Measurements from ENCODE around the gene HMGB1.
A peak's percentile ranks its signal among the peaks of the same experiment; 100 is the strongest.

Gene HMGB1

GRCh38 chr13:30465593-30466357 lies at the start of gene HMGB1:
TSS of gene HMGB1 (minus strand) at chr13:30465936. CDS start at chr13:30463680, 2,256 bp downstream.
- no peaks in the 10 kb centered on the region for H3K27me3 Mint-ChIP-seq
- no peaks in the 10 kb centered on the region for H3K9me3 Mint-ChIP-seq
- H3K36me3 Mint-ChIP-seq (ENCODE audit: low read depth), result peaks cover 34% of the 10 kb centered on the region
- H3K27ac Mint-ChIP-seq, result peak within 1 kb of the TSS; percentile 96
- peaks cover 27% of the 10 kb centered on the region for H3K4me1 Mint-ChIP-seq (ENCODE audit: low read depth)
- peak within 1 kb of the TSS; percentile 93 for H3K4me3 Mint-ChIP-seq
- intact Hi-C loops (cut with micrococcal nuclease), result loop anchor here (5.0 kb wide), 2 partner anchors 107 to 108 kb away; no protein-coding TSS in a partner anchor

- Mint-ChIP-seq H3K4me3 (no peak overlapping the region), H3K36me3 (ENCODE audit: low read depth) (no peaks in the 10 kb centered on the region), H3K4me1 (ENCODE audit: low read depth) (peaks cover 7% of the 10 kb centered on the region), H3K9me3 (no peaks in the 10 kb centered on the region), H3K27me3 (no peaks in the 10 kb centered on the region), H3K27ac (no peak overlapping the region)
- intact Hi-C loops (cut with micrococcal nuclease), result no loop called here
Observed at GRCh38 chr13:30510811-30511371, 45.2 kb upstream of the HMGB1 start.

- intact Hi-C loops (cut with micrococcal nuclease), result no loop called here
- Mint-ChIP-seq H3K4me1 (ENCODE audit: low read depth) (peaks cover 7% of the 10 kb centered on the region), H3K36me3 (ENCODE audit: low read depth) (no peaks in the 10 kb centered on the region), H3K27me3 (no peaks in the 10 kb centered on the region), H3K9me3 (no peaks in the 10 kb centered on the region), H3K4me3 (no peak overlapping the region), H3K27ac (no peak overlapping the region)
Observed at GRCh38 chr13:30510091-30510490, 44.4 kb upstream of the HMGB1 start.

- H3K27ac Mint-ChIP-seq, result no peak overlapping the region
- H3K4me1 Mint-ChIP-seq (ENCODE audit: low read depth), result peaks cover 10% of the 10 kb centered on the region
- H3K4me3 Mint-ChIP-seq, result no peak overlapping the region
- intact Hi-C loops (cut with micrococcal nuclease), result no loop called here
- H3K27me3 Mint-ChIP-seq, result no peaks in the 10 kb centered on the region
- H3K9me3 Mint-ChIP-seq, result no peaks in the 10 kb centered on the region
- no peaks in the 10 kb centered on the region for H3K36me3 Mint-ChIP-seq (ENCODE audit: low read depth)
Observed at GRCh38 chr13:30509254-30510050, 43.7 kb upstream of the HMGB1 start.

GRCh38 chr13:30504081-30504480 lies 38.3 kb upstream of the HMGB1 start:
- no peaks in the 10 kb centered on the region for H3K27me3 Mint-ChIP-seq
- no peak overlapping the region for H3K4me3 Mint-ChIP-seq
- peaks cover 17% of the 10 kb centered on the region for H3K4me1 Mint-ChIP-seq (ENCODE audit: low read depth)
- no peaks in the 10 kb centered on the region for H3K9me3 Mint-ChIP-seq
- intact Hi-C loops (cut with micrococcal nuclease), result no loop called here
- no peak overlapping the region for H3K27ac Mint-ChIP-seq
- no peaks in the 10 kb centered on the region for H3K36me3 Mint-ChIP-seq (ENCODE audit: low read depth)

GRCh38 chr13:30502237-30502636 lies 36.5 kb upstream of the HMGB1 start:
- peaks cover 18% of the 10 kb centered on the region for H3K4me1 Mint-ChIP-seq (ENCODE audit: low read depth)
- no peaks in the 10 kb centered on the region for H3K36me3 Mint-ChIP-seq (ENCODE audit: low read depth)
- no peaks in the 10 kb centered on the region for H3K9me3 Mint-ChIP-seq
- H3K27me3 Mint-ChIP-seq, result no peaks in the 10 kb centered on the region
- intact Hi-C loops (cut with micrococcal nuclease), result no loop called here
- H3K27ac Mint-ChIP-seq, result no peak overlapping the region
- H3K4me3 Mint-ChIP-seq, result no peak overlapping the region

- Mint-ChIP-seq H3K36me3 (ENCODE audit: low read depth) (no peaks in the 10 kb centered on the region), H3K9me3 (no peaks in the 10 kb centered on the region), H3K27ac (no peak overlapping the region), H3K27me3 (no peaks in the 10 kb centered on the region), H3K4me1 (ENCODE audit: low read depth) (peaks cover 14% of the 10 kb centered on the region), H3K4me3 (no peak overlapping the region)
- intact Hi-C loops (cut with micrococcal nuclease), result no loop called here
Observed at GRCh38 chr13:30499338-30499737, 33.6 kb upstream of the HMGB1 start.

- no peaks in the 10 kb centered on the region for H3K36me3 Mint-ChIP-seq (ENCODE audit: low read depth)
- no peaks in the 10 kb centered on the region for H3K9me3 Mint-ChIP-seq
- no peak overlapping the region for H3K4me3 Mint-ChIP-seq
- H3K4me1 Mint-ChIP-seq (ENCODE audit: low read depth), result peaks cover 7% of the 10 kb centered on the region
- intact Hi-C loops (cut with micrococcal nuclease), result no loop called here
- H3K27me3 Mint-ChIP-seq, result no peaks in the 10 kb centered on the region
- H3K27ac Mint-ChIP-seq, result no peak overlapping the region
Observed at GRCh38 chr13:30496147-30496546, 30.4 kb upstream of the HMGB1 start.

GRCh38 chr13:30495746-30496145 lies 30.0 kb upstream of the HMGB1 start:
- Mint-ChIP-seq H3K4me1 (ENCODE audit: low read depth) (peaks cover 7% of the 10 kb centered on the region), H3K4me3 (no peak overlapping the region), H3K9me3 (no peaks in the 10 kb centered on the region), H3K27me3 (no peaks in the 10 kb centered on the region), H3K27ac (no peak overlapping the region), H3K36me3 (ENCODE audit: low read depth) (no peaks in the 10 kb centered on the region)
- intact Hi-C loops (cut with micrococcal nuclease), result no loop called here

- intact Hi-C loops (cut with micrococcal nuclease), result no loop called here
- H3K9me3 Mint-ChIP-seq, result no peaks in the 10 kb centered on the region
- no peaks in the 10 kb centered on the region for H3K27me3 Mint-ChIP-seq
- no peaks in the 10 kb centered on the region for H3K4me1 Mint-ChIP-seq (ENCODE audit: low read depth)
- no peak overlapping the region for H3K4me3 Mint-ChIP-seq
- H3K27ac Mint-ChIP-seq, result no peak overlapping the region
- H3K36me3 Mint-ChIP-seq (ENCODE audit: low read depth), result no peaks in the 10 kb centered on the region
Observed at GRCh38 chr13:30493658-30494381, 28.1 kb upstream of the HMGB1 start.

GRCh38 chr13:30487075-30487470 lies 21.3 kb upstream of the HMGB1 start:
- Mint-ChIP-seq H3K4me3 (no peak overlapping the region), H3K27ac (no peak overlapping the region), H3K27me3 (peaks cover 7% of the 10 kb centered on the region), H3K9me3 (no peaks in the 10 kb centered on the region), H3K36me3 (ENCODE audit: low read depth) (no peaks in the 10 kb centered on the region), H3K4me1 (ENCODE audit: low read depth) (no peaks in the 10 kb centered on the region)
- intact Hi-C loops (cut with micrococcal nuclease), result no loop called here

GRCh38 chr13:30486230-30487074 lies 20.7 kb upstream of the HMGB1 start:
- H3K4me3 Mint-ChIP-seq, result no peak overlapping the region
- H3K4me1 Mint-ChIP-seq (ENCODE audit: low read depth), result no peaks in the 10 kb centered on the region

GRCh38 chr13:30481241-30481760 lies 15.6 kb upstream of the HMGB1 start:
- Mint-ChIP-seq H3K36me3 (ENCODE audit: low read depth) (no peaks in the 10 kb centered on the region), H3K9me3 (no peaks in the 10 kb centered on the region), H3K27ac (no peak overlapping the region), H3K4me3 (no peak overlapping the region), H3K4me1 (ENCODE audit: low read depth) (peaks cover 10% of the 10 kb centered on the region), H3K27me3 (peaks cover 3% of the 10 kb centered on the region)
- intact Hi-C loops (cut with micrococcal nuclease), result no loop called here

More at GRCh38 chr13:30486230-30487074, 20.7 kb upstream of the HMGB1 start:
- no peaks in the 10 kb centered on the region for H3K9me3 Mint-ChIP-seq
- peaks cover 7% of the 10 kb centered on the region for H3K27me3 Mint-ChIP-seq
- intact Hi-C loops (cut with micrococcal nuclease), result no loop called here
- H3K27ac Mint-ChIP-seq, result no peak overlapping the region
- H3K36me3 Mint-ChIP-seq (ENCODE audit: low read depth), result no peaks in the 10 kb centered on the region
